SK-N-SH treated with all-trans-retinoic acid at 6 μM for 48 hours (cell line): ENCODE data around the gene ZFAND3.

Experiments used
- ATAC-seq: fragments of 200-7000 bp; cut with Tn5 transposase; 3 replicates; pipeline ENCODE4 v1.9.1; 2020; ENCODE audit warnings: mild to moderate bottlenecking, moderate library complexity
- ARNTL ChIP-seq: fragments of 450-650 bp; formaldehyde crosslinking; IDR thresholded peaks from 2 replicates; pipeline ENCODE4 v1.5.0; 2020; ENCODE audit warnings: low read depth, mild to moderate bottlenecking, moderate library complexity, borderline replicate concordance
- BACH2 ChIP-seq: fragments of 250-450 bp; sonication (Bioruptor Pico); IDR thresholded peaks from 2 replicates; pipeline ENCODE4 v1.9.0; 2021; ENCODE audit warnings: mild to moderate bottlenecking, borderline replicate concordance
- CREB5 ChIP-seq: fragments of 250-450 bp; sonication (Bioruptor Pico); IDR thresholded peaks from 2 replicates; pipeline ENCODE4 v1.5.1; 2020; ENCODE audit warnings: low read depth, mild to moderate bottlenecking, moderate library complexity
- CSDC2 ChIP-seq: fragments of 250-450 bp; sonication (Bioruptor Pico); IDR thresholded peaks from 2 replicates; pipeline ENCODE4 v1.5.0; 2020; ENCODE audit warnings: mild to moderate bottlenecking, moderate library complexity
- CSRNP3 ChIP-seq: fragments of 250-450 bp; sonication (Bioruptor Pico); IDR thresholded peaks from 2 replicates; pipeline ENCODE4 v1.5.1; 2021; ENCODE audit warnings: mild to moderate bottlenecking, moderate library complexity
- GLIS3 ChIP-seq: fragments of 250-450 bp; sonication (Bioruptor Pico); IDR thresholded peaks from 2 replicates; pipeline ENCODE4 v1.5.0; 2020; ENCODE audit warnings: mild to moderate bottlenecking, moderate library complexity
- OSR1 ChIP-seq: fragments of 250-450 bp; sonication (Bioruptor Pico); IDR thresholded peaks from 2 replicates; pipeline ENCODE4 v1.8.0; 2022; ENCODE audit warnings: moderate library complexity, mild to moderate bottlenecking, inconsistent platforms
- PATZ1 ChIP-seq: fragments of 250-450 bp; sonication (Bioruptor Pico); IDR thresholded peaks from 2 replicates; pipeline ENCODE4 v1.8.0; 2020; ENCODE audit warnings: mild to moderate bottlenecking, moderate library complexity, borderline replicate concordance
- POU6F1 ChIP-seq: fragments of 250-450 bp; sonication (Bioruptor Pico); IDR thresholded peaks from 2 replicates; pipeline ENCODE4 v1.8.0; 2021; ENCODE audit warnings: low read depth, mild to moderate bottlenecking, moderate library complexity, borderline replicate concordance
- RARB ChIP-seq: fragments of 250-450 bp; sonication (Bioruptor Pico); IDR thresholded peaks from 2 replicates; pipeline ENCODE4 v1.8.0; 2021; ENCODE audit warnings: mild to moderate bottlenecking, moderate library complexity
- SNAI2 ChIP-seq: fragments of 250-450 bp; sonication (Bioruptor Pico); IDR thresholded peaks from 2 replicates; pipeline ENCODE4 v1.5.0; 2020; ENCODE audit warnings: mild to moderate bottlenecking, moderate library complexity
- TCF4 ChIP-seq: fragments of 250-450 bp; sonication (Bioruptor Pico); IDR thresholded peaks from 2 replicates; pipeline ENCODE4 v1.8.0; 2021; ENCODE audit warnings: mild to moderate bottlenecking, moderate library complexity, borderline replicate concordance
- ZFP3 ChIP-seq: fragments of 250-450 bp; sonication (Bioruptor Pico); IDR thresholded peaks from 2 replicates; pipeline ENCODE4 v1.5.0; 2020; ENCODE audit warnings: mild to moderate bottlenecking, moderate library complexity
- ZNF70 ChIP-seq: fragments of 450-650 bp; formaldehyde crosslinking; IDR thresholded peaks from 2 replicates; pipeline ENCODE4 v1.5.0; 2020; ENCODE audit warnings: mild to moderate bottlenecking, moderate library complexity
- ZNF8 ChIP-seq: fragments of 450-650 bp; formaldehyde crosslinking; IDR thresholded peaks from 2 replicates; pipeline ENCODE4 v1.5.0; 2020; ENCODE audit warnings: mild to moderate bottlenecking, moderate library complexity
- TF ChIP-seq, protein P1 (sequence below): fragments of 250-450 bp; sonication (Bioruptor Pico); IDR thresholded peaks from 2 replicates; pipeline ENCODE4 v1.5.0; 2020; ENCODE audit warnings: mild to moderate bottlenecking, moderate library complexity

Gene ZFAND3

DNA sequence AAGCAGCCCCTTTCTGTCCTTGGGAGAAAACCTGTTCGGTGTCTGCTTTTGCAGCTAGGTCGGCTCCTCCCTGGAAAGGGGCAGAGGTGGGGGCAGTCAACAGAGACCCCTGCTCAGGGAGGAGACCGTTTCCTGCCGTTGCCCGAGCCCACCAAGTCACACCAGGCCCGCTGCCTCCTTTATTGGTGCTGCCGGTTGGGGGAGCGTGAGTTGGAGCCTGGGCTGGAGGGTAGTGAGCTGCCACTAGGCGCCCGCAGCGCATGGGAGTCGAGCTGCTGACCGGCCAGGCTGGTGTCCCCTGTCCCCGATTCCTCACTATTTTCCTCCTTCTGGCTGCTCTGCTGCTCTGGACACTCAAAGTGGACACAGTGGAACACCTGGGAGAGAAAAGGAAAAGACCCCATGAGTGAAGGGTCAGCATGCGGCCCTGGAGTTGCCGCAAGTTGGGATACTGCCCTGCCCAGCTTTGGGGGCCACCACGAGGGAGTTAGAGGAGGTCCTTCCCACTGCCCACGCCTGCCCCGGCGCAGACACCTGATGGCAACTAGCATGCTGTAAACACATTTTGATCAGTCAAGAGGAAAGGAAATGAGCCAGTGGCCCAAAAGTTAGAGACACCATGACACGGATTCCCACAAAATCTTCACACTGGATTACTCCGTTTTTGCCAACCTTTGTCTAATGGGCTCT is 355.4 kb downstream of the ZFAND3 start:
- no peak for ATAC-seq
- TF ChIP-seq GLIS3: no peak
- no peak for TF ChIP-seq OSR1
- no peak for TF ChIP-seq CSRNP3
- TF ChIP-seq CSDC2: no peak
- no peak for TF ChIP-seq ZNF8
- no peak for TF ChIP-seq ARNTL
- TF ChIP-seq CREB5: no peak
- TF ChIP-seq TCF4 (CRISPR knock-in tag): no peak
- no peak for TF ChIP-seq ZFP3 (CRISPR knock-in tag)
- no peak for TF ChIP-seq SNAI2 (CRISPR knock-in tag)
- TF ChIP-seq BACH2 (CRISPR knock-in tag): no peak
- no peak for TF ChIP-seq RARB (CRISPR knock-in tag)
- TF ChIP-seq, protein P1, sequence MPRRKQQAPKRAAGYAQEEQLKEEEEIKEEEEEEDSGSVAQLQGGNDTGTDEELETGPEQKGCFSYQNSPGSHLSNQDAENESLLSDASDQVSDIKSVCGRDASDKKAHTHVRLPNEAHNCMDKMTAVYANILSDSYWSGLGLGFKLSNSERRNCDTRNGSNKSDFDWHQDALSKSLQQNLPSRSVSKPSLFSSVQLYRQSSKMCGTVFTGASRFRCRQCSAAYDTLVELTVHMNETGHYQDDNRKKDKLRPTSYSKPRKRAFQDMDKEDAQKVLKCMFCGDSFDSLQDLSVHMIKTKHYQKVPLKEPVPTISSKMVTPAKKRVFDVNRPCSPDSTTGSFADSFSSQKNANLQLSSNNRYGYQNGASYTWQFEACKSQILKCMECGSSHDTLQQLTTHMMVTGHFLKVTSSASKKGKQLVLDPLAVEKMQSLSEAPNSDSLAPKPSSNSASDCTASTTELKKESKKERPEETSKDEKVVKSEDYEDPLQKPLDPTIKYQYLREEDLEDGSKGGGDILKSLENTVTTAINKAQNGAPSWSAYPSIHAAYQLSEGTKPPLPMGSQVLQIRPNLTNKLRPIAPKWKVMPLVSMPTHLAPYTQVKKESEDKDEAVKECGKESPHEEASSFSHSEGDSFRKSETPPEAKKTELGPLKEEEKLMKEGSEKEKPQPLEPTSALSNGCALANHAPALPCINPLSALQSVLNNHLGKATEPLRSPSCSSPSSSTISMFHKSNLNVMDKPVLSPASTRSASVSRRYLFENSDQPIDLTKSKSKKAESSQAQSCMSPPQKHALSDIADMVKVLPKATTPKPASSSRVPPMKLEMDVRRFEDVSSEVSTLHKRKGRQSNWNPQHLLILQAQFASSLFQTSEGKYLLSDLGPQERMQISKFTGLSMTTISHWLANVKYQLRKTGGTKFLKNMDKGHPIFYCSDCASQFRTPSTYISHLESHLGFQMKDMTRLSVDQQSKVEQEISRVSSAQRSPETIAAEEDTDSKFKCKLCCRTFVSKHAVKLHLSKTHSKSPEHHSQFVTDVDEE (CRISPR knock-in tag): no peak
- no peak for TF ChIP-seq PATZ1
- TF ChIP-seq ZNF70 (CRISPR knock-in tag): no peak
- TF ChIP-seq POU6F1 (CRISPR knock-in tag): no peak
- TF ChIP-seq, all 23 proteins: peak for 0

GRCh38 chr6:38175786-38176185 is 356.3 kb downstream of the ZFAND3 start:
- no peak for ATAC-seq
- no peak for TF ChIP-seq RARB (CRISPR knock-in tag)
- TF ChIP-seq, all 23 proteins: peak for 0

DNA sequence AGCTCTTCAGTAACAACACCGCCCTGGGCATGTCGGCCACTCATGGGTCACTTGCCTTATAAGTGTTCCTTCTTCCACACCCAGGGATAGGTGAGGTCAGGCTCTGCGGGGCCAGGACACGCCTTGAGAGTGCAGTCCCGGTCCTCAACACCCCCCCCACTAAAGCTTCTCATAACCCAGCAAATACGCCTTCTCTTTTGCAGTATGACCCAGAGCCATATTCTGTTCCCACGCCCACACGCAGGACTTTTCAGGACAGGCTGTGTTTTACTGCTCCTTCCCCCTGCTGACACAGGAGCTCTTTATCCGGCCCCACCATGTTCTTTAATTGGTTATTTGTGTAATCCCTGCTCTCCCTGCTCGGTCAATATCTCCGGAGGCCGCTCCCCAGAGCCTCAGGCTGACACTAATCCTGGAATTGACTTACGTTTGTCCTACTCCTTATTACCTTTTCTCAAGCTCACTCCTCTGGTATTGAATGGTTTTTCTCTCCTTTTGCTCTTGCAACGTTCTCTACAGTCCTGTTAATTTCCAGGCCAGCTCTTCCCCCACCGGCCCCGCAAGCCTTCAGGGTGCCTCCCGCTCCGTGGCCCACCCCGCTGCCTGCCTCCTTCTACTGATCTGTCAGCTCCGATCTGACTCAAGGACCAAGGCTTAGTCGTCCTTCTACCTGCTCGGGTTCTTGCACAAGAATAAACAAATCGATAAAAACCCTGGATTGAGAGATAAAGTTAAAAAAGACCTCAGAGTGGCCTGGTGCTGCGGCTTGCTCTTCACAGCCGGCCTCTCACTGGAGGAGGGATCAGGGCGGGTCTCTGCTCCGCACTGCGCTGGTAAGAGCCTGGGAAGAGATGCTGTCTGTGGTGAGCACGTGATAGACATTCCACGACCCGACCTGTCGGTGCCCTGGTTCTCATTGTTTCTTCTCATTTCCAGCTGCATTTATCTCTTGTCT is 357.5 kb downstream of the ZFAND3 start:
- TF ChIP-seq PATZ1 (no peak), ZNF70 (CRISPR knock-in tag) (no peak), CREB5 (no peak), BACH2 (CRISPR knock-in tag) (no peak), ZNF8 (no peak)

More for the DNA sequence above, 357.5 kb downstream of the ZFAND3 start:
- no peak for ATAC-seq
